HepG2 (cell line): ENCODE measurements around the gene TMEM143. TPM values are rescaled to one million over a fixed set of nuclear protein-coding genes. Genes with fewer than 3 reads are reported as not detected.
A peak's percentile ranks its signal among the peaks of the same experiment; 100 is the strongest.

ENCODE experiments used
- ATAD3A ChIP-seq: sonication (generic); formaldehyde crosslinking; IDR thresholded peaks from 2 replicates; pipeline ENCODE4 v1.4.0; 2020; ENCODE audit warnings: missing genetic modification reagents
- GTF3A ChIP-seq: sonication (generic); formaldehyde crosslinking; conservative IDR thresholded peaks from 2 replicates; pipeline ENCODE4 v1.4.0; 2020; ENCODE audit warnings: mild to moderate bottlenecking, missing genetic modification reagents
- HOXA5 ChIP-seq: sonication (generic); formaldehyde crosslinking; IDR thresholded peaks from 2 replicates; pipeline ENCODE4 v1.4.0; 2020; ENCODE audit warnings: missing genetic modification reagents
- KDM5B ChIP-seq: sonication (generic); formaldehyde crosslinking; IDR thresholded peaks from 2 replicates; pipeline ENCODE4 v1.4.0; 2020; ENCODE audit warnings: missing genetic modification reagents, mild to moderate bottlenecking, borderline replicate concordance
- MXD3 ChIP-seq: IDR thresholded peaks from 2 replicates; pipeline ENCODE4 v1.6.1; 2016; ENCODE audit warnings: mild to moderate bottlenecking, missing biosample characterization, missing genetic modification reagents
- RFX3 ChIP-seq: IDR thresholded peaks from 2 replicates; pipeline ENCODE4 v1.6.1; 2016; ENCODE audit warnings: missing biosample characterization, missing genetic modification reagents
- SALL1 ChIP-seq: sonication (generic); formaldehyde crosslinking; IDR thresholded peaks from 2 replicates; pipeline ENCODE4 v1.8.0; 2022; ENCODE audit warnings: mild to moderate bottlenecking, missing genetic modification reagents
- SMARCE1 ChIP-seq: fragments of 450-650 bp; IDR thresholded peaks from 2 replicates; pipeline ENCODE4 v1.6.1; 2017; ENCODE audit warnings: borderline replicate concordance
- TERF1 ChIP-seq: sonication (generic); formaldehyde crosslinking; IDR thresholded peaks from 2 replicates; pipeline ENCODE4 v1.8.0; 2022; ENCODE audit warnings: mild to moderate bottlenecking, missing genetic modification reagents, moderate library complexity
- ZHX1 ChIP-seq: sonication (generic); formaldehyde crosslinking; IDR thresholded peaks from 2 replicates; pipeline ENCODE4 v1.8.1; 2022; ENCODE audit warnings: low read depth, mild to moderate bottlenecking, missing genetic modification reagents
- ZNF276 ChIP-seq: sonication (generic); formaldehyde crosslinking; IDR thresholded peaks from 2 replicates; pipeline ENCODE4 v1.4.0; 2020; ENCODE audit warnings: mild to moderate bottlenecking, low read depth, missing genetic modification reagents
- ZNF557 ChIP-seq: sonication (generic); formaldehyde crosslinking; IDR thresholded peaks from 2 replicates; pipeline ENCODE4 v1.4.0; 2020; ENCODE audit warnings: missing genetic modification reagents
- ZNF770 ChIP-seq: sonication (generic); formaldehyde crosslinking; IDR thresholded peaks from 2 replicates; pipeline ENCODE4 v1.5.0; 2020; ENCODE audit warnings: mild to moderate bottlenecking, missing genetic modification reagents
- polyA plus RNA-seq, 8 experiments: library from polyadenylated mRNA; depleted of rRNA in 3 of 8; stranded (reverse) in 7 of 8; unstranded in 1 of 8; fragments of >200 nt; fragmentation: Illumina TruSeq in 4 of 8; extraction: Trizol in 4 of 8; gene quantifications; 2 replicates each; pipeline versions ENCODE4 v1.2.1 to v1.2.3, GENCODE V29; 2011 to 2016; ENCODE audit warnings: low read depth in 4 of 8, missing spikeins in 1 of 8, mixed read lengths in 1 of 8; ENCODE audit not compliant: insufficient read depth in 1 of 8
- total RNA-seq, 5 experiments: library from RNA; depleted of rRNA; stranded (reverse); fragments of >200 nt; fragmentation: Illumina TruSeq; extraction: Trizol; gene quantifications; 2 replicates each; pipeline ENCODE4 v1.2.3, GENCODE V29; 2016; ENCODE audit warnings: low read depth in 1 of 5

Gene TMEM143
- total and polyA plus RNA-seq, 2 of the 13 experiments (the other 11 are each of a cell fraction or from before 2014, with no cell fraction given): 7.7 to 11.3 TPM

- TF ChIP-seq ZHX1 (CRISPR knock-in tag): no peak
- TF ChIP-seq MXD3: peak; percentile 68; the same call in 1 of the 2 replicates
- no peak for TF ChIP-seq ATAD3A
- no peak for TF ChIP-seq RFX3 (CRISPR knock-in tag)
- no peak for TF ChIP-seq ZNF557
- no peak for TF ChIP-seq ZNF770 (CRISPR knock-in tag)
- TF ChIP-seq ZNF276 (CRISPR knock-in tag): no peak
- TF ChIP-seq TERF1 (CRISPR knock-in tag): no peak
- peak; percentile 26; the same call in 1 of the 2 replicates for TF ChIP-seq SALL1 (CRISPR knock-in tag)
- 0 out of 2 replicates have a peak, but pooled peaks have one; percentile 9 for TF ChIP-seq HOXA5 (CRISPR knock-in tag)
- no peak for TF ChIP-seq SMARCE1
- no peak for TF ChIP-seq KDM5B
- no peak for TF ChIP-seq GTF3A (CRISPR knock-in tag)
Observed at GRCh38 chr19:48391100-48392005, 27.6 kb upstream of the TMEM143 start, which contains the start of gene KDELR1 (continued).
